GM19099 (cell line): ENCODE measurements around the gene CTNNA2.

ENCODE experiments used
- POLR2A ChIP-seq: IDR thresholded peaks from 3 replicates; pipeline ENCODE4 v1.6.1; 2011; ENCODE audit warnings: low read depth; ENCODE audit not compliant: insufficient read length; ENCODE audit errors: extremely low read depth

Gene CTNNA2

GRCh38 chr2:80242355-80242910 is 729.6 kb downstream of the CTNNA2 start:
- no peak for TF ChIP-seq POLR2A

- no peak for TF ChIP-seq POLR2A
These were observed 732.2 kb downstream of the CTNNA2 start for GRCh38 chr2:80244905-80245584.

GRCh38 chr2:80246534-80246933 is 733.7 kb downstream of the CTNNA2 start:
- TF ChIP-seq POLR2A = no peak

- no peak for TF ChIP-seq POLR2A
These were observed 734.5 kb downstream of the CTNNA2 start for GRCh38 chr2:80247339-80247738.

- no peak for TF ChIP-seq POLR2A
These were observed 735.3 kb downstream of the CTNNA2 start for GRCh38 chr2:80248146-80248545.

- no peak for TF ChIP-seq POLR2A
These were observed 739.6 kb downstream of the CTNNA2 start for GRCh38 chr2:80252294-80252986.

- TF ChIP-seq POLR2A = no peak
These were observed 743.3 kb downstream of the CTNNA2 start for GRCh38 chr2:80255918-80256781.

- TF ChIP-seq POLR2A = no peak
These were observed 743.9 kb downstream of the CTNNA2 start for GRCh38 chr2:80256782-80257167.

GRCh38 chr2:80257450-80257849 is 744.6 kb downstream of the CTNNA2 start:
- TF ChIP-seq POLR2A = no peak

GRCh38 chr2:80258341-80258740 is 745.5 kb downstream of the CTNNA2 start:
- no peak for TF ChIP-seq POLR2A

- no peak for TF ChIP-seq POLR2A
These were observed 745.9 kb downstream of the CTNNA2 start for GRCh38 chr2:80258793-80259192.

GRCh38 chr2:80259292-80259691 is 746.4 kb downstream of the CTNNA2 start:
- no peak for TF ChIP-seq POLR2A

- TF ChIP-seq POLR2A = no peak
These were observed 753.4 kb downstream of the CTNNA2 start for GRCh38 chr2:80266231-80266630.

- TF ChIP-seq POLR2A = no peak
These were observed 757.0 kb downstream of the CTNNA2 start for GRCh38 chr2:80269806-80270205.

GRCh38 chr2:80280598-80280997 is 767.7 kb downstream of the CTNNA2 start:
- no peak for TF ChIP-seq POLR2A
